Neutrophil (primary cell): ENCODE measurements around the gene GRID2IP.

Experiments used
- H3K27ac ChIP-seq: fragments of 200-600 bp; sonication (generic); 2 replicates; pipeline ENCODE4 v1.5.1; 2016; ENCODE audit warnings: mild to moderate bottlenecking, moderate library complexity
- H3K27me3 ChIP-seq: fragments of 200-600 bp; sonication (generic); 2 replicates; pipeline ENCODE4 v1.6.0; 2016; ENCODE audit warnings: mild to moderate bottlenecking
- H3K36me3 ChIP-seq: fragments of 200-600 bp; sonication (generic); 2 replicates; pipeline ENCODE4 v1.5.1; 2017
- H3K4me1 ChIP-seq, 2 experiments: fragments of 200-600 bp in 1 of 2; sonication (generic) in 1 of 2; 1 replicate in 1 of 2; 2 replicates in 1 of 2; pipeline versions ENCODE4 v1.5.1 to v1.6.1; 2013 to 2016; ENCODE audit warnings: low read depth in 1 of 2, low read length in 1 of 2, mild to moderate bottlenecking in 1 of 2, moderate library complexity in 1 of 2; ENCODE audit not compliant: control insufficient read depth in 1 of 2, insufficient read depth in 1 of 2
- H3K4me3 ChIP-seq, 2 experiments: fragments of 200-600 bp in 1 of 2; sonication (generic) in 1 of 2; 1 replicate in 1 of 2; 2 replicates in 1 of 2; pipeline ENCODE4 v1.5.1; 2013 to 2016; ENCODE audit warnings: low read depth in 1 of 2, low read length in 1 of 2, mild to moderate bottlenecking in 1 of 2, moderate library complexity in 1 of 2
- H3K9me3 ChIP-seq: fragments of 200-600 bp; sonication (generic); 2 replicates; pipeline ENCODE4 v1.5.1; 2016
- TF ChIP-seq, protein P1 (sequence below): fragments of 200-600 bp; sonication (generic); IDR thresholded peaks from 2 replicates; pipeline ENCODE4 v1.5.1; 2016; ENCODE audit warnings: antibody characterized with exemption

The GRID2IP gene

GRCh38 chr7:6501586-6502564 is 49.4 kb downstream of the GRID2IP start:
- peaks cover 22% of the 10 kb centered on the region for H3K27me3 ChIP-seq
- peaks cover 10 to 15% of the 10 kb centered on the region in 2 experiments for H3K4me1 ChIP-seq
- no peaks in the 10 kb centered on the region for H3K36me3 ChIP-seq
- no peak overlapping the region for H3K4me3 ChIP-seq
- no peaks in the 10 kb centered on the region for H3K9me3 ChIP-seq
- H3K27ac ChIP-seq: no peak overlapping the region
- TF ChIP-seq, protein P1, sequence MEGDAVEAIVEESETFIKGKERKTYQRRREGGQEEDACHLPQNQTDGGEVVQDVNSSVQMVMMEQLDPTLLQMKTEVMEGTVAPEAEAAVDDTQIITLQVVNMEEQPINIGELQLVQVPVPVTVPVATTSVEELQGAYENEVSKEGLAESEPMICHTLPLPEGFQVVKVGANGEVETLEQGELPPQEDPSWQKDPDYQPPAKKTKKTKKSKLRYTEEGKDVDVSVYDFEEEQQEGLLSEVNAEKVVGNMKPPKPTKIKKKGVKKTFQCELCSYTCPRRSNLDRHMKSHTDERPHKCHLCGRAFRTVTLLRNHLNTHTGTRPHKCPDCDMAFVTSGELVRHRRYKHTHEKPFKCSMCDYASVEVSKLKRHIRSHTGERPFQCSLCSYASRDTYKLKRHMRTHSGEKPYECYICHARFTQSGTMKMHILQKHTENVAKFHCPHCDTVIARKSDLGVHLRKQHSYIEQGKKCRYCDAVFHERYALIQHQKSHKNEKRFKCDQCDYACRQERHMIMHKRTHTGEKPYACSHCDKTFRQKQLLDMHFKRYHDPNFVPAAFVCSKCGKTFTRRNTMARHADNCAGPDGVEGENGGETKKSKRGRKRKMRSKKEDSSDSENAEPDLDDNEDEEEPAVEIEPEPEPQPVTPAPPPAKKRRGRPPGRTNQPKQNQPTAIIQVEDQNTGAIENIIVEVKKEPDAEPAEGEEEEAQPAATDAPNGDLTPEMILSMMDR: no peak

GRCh38 chr7:6500691-6501090 is 50.6 kb downstream of the GRID2IP start:
- Histone ChIP-seq H3K4me3 (no peak overlapping the region), H3K9me3 (no peaks in the 10 kb centered on the region), H3K27ac (no peak overlapping the region), H3K27me3 (peaks cover 16% of the 10 kb centered on the region), H3K36me3 (no peaks in the 10 kb centered on the region), H3K4me1 (peaks cover 10 to 15% of the 10 kb centered on the region in 2 experiments)
- TF ChIP-seq, protein P1: no peak

- H3K27ac ChIP-seq: no peak overlapping the region
- H3K27me3 ChIP-seq: peaks cover 9% of the 10 kb centered on the region
- H3K9me3 ChIP-seq: no peaks in the 10 kb centered on the region
- H3K4me3 ChIP-seq: no peak overlapping the region
- TF ChIP-seq, protein P1: no peak
- H3K36me3 ChIP-seq: no peaks in the 10 kb centered on the region
- peaks cover 0 to 1% of the 10 kb centered on the region in 2 experiments for H3K4me1 ChIP-seq
Measured at GRCh38 chr7:6497994-6498393, 53.3 kb downstream of the GRID2IP start.

- H3K4me3 ChIP-seq: no peak overlapping the region
- H3K9me3 ChIP-seq: no peaks in the 10 kb centered on the region
- H3K27ac ChIP-seq: no peak overlapping the region
- no peaks in the 10 kb centered on the region for H3K4me1 ChIP-seq
- TF ChIP-seq, protein P1: no peak
- H3K36me3 ChIP-seq: no peaks in the 10 kb centered on the region
- H3K27me3 ChIP-seq: peaks cover 5% of the 10 kb centered on the region
Measured at GRCh38 chr7:6497637-6497905, 53.7 kb downstream of the GRID2IP start.

DNA sequence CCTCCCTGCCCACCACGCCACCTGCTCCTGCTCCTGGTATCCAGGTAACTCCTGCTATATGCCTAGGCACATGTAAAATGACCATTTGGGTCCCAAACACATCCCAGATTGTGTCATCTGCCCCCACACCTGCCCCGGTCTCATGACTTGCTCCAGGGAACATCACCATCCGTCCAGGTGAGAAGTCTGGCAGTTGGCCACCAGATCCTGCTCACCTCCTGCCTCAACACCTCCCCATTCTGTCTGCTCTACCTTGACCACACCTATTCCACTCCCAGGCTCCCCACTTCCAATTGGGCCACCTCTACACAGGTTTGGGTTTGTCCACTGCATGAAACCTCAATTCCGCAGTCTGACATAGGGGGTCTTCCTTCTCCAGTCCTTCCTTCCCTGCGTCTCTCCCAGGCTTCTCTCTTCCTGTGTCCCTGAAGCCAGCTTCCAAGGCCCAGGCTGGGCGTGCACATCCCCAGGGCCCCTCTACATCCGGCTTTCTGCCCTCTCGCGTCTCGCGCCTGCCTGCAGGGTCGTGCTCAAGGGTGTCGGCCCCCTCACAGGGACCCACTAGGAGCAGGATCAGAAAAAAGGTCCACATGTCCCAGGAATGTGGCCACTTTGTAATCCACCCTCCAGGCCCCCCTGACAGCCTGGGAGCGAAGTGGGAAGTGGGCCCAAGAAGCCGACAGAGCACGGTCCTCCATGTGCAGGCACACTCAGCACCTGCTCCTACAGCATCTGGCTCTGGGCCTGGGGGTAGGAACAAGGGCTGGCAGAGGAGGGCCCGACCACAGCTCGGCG is 54.2 kb downstream of the GRID2IP start:
- H3K27me3 ChIP-seq: no peaks in the 10 kb centered on the region

More for the DNA sequence above, 54.2 kb downstream of the GRID2IP start:
- Histone ChIP-seq H3K9me3 (no peaks in the 10 kb centered on the region), H3K4me3 (no peak overlapping the region), H3K27ac (no peak overlapping the region), H3K4me1 (no peaks in the 10 kb centered on the region), H3K36me3 (no peaks in the 10 kb centered on the region)
- TF ChIP-seq, protein P1: no peak
